Measurements from ENCODE around the gene FBXL14. TPM values are rescaled to one million over a fixed set of nuclear protein-coding genes. Genes with fewer than 3 reads are reported as not detected.

FBXL14 gene
- total RNA-seq, 1 experiment from 2014 or later: 19.4 TPM

GRCh38 chr12:1622406-1622805 lies 28.0 kb upstream of the FBXL14 start:
- H3K27me3 Mint-ChIP-seq (ENCODE audit: unreplicated experiment): peaks cover 60% of the 10 kb centered on the region
- intact Hi-C loops (cut with micrococcal nuclease; ENCODE audit: unreplicated experiment): no loop called here
- no peaks in the 10 kb centered on the region for H3K36me3 Mint-ChIP-seq (ENCODE audit: insufficient read depth, unreplicated experiment)
- no peaks in the 10 kb centered on the region for H3K9me3 Mint-ChIP-seq (ENCODE audit: low read depth, unreplicated experiment)
- TF ChIP-seq CTCF (IDR thresholded peaks at IDR 0.05; ENCODE audit: unreplicated experiment): no peak
- no peak overlapping the region for H3K4me3 Mint-ChIP-seq (ENCODE audit: low read depth, unreplicated experiment)
- CTCF ChIA-PET: no interaction called here
- no peaks in the 10 kb centered on the region for H3K4me1 Mint-ChIP-seq (ENCODE audit: low read depth, unreplicated experiment)
- no peak for DNase-seq
- no TSS peak for BruUV-seq (replicated peaks)
- no peak overlapping the region for H3K27ac Mint-ChIP-seq (ENCODE audit: unreplicated experiment)

- CTCF ChIA-PET: no interaction called here
- H3K4me1 Mint-ChIP-seq (ENCODE audit: low read depth, unreplicated experiment): no peaks in the 10 kb centered on the region
- intact Hi-C loops (cut with micrococcal nuclease; ENCODE audit: unreplicated experiment): no loop called here
- no peaks in the 10 kb centered on the region for H3K9me3 Mint-ChIP-seq (ENCODE audit: low read depth, unreplicated experiment)
- no peak overlapping the region for H3K4me3 Mint-ChIP-seq (ENCODE audit: low read depth, unreplicated experiment)
- no TSS peak for BruUV-seq (replicated peaks)
- no peak for TF ChIP-seq CTCF (IDR thresholded peaks at IDR 0.05; ENCODE audit: unreplicated experiment)
- DNase-seq: no peak
- H3K27me3 Mint-ChIP-seq (ENCODE audit: unreplicated experiment): peaks cover 71% of the 10 kb centered on the region
- no peaks in the 10 kb centered on the region for H3K36me3 Mint-ChIP-seq (ENCODE audit: insufficient read depth, unreplicated experiment)
- no peak overlapping the region for H3K27ac Mint-ChIP-seq (ENCODE audit: unreplicated experiment)
Observed at GRCh38 chr12:1620092-1620491, 25.7 kb upstream of the FBXL14 start.

- no peak for TF ChIP-seq CTCF (IDR thresholded peaks at IDR 0.05; ENCODE audit: unreplicated experiment)
- Mint-ChIP-seq H3K36me3 (ENCODE audit: insufficient read depth, unreplicated experiment) (no peaks in the 10 kb centered on the region), H3K27ac (ENCODE audit: unreplicated experiment) (no peak overlapping the region), H3K9me3 (ENCODE audit: low read depth, unreplicated experiment) (no peaks in the 10 kb centered on the region), H3K4me3 (ENCODE audit: low read depth, unreplicated experiment) (no peak overlapping the region), H3K4me1 (ENCODE audit: low read depth, unreplicated experiment) (no peaks in the 10 kb centered on the region), H3K27me3 (ENCODE audit: unreplicated experiment) (peaks cover 71% of the 10 kb centered on the region)
- intact Hi-C loops (cut with micrococcal nuclease; ENCODE audit: unreplicated experiment): no loop called here
- CTCF ChIA-PET: no interaction called here
- no peak for DNase-seq
- no TSS peak for BruUV-seq (replicated peaks)
Observed at GRCh38 chr12:1619587-1619986, 25.2 kb upstream of the FBXL14 start.

GRCh38 chr12:1619159-1619558 lies 24.8 kb upstream of the FBXL14 start:
- no peaks in the 10 kb centered on the region for H3K4me1 Mint-ChIP-seq (ENCODE audit: low read depth, unreplicated experiment)
- no peak for TF ChIP-seq CTCF (IDR thresholded peaks at IDR 0.05; ENCODE audit: unreplicated experiment)

More at GRCh38 chr12:1619159-1619558, 24.8 kb upstream of the FBXL14 start:
- CTCF ChIA-PET: no interaction called here
- Mint-ChIP-seq H3K27me3 (ENCODE audit: unreplicated experiment) (peaks cover 71% of the 10 kb centered on the region), H3K4me3 (ENCODE audit: low read depth, unreplicated experiment) (no peak overlapping the region), H3K9me3 (ENCODE audit: low read depth, unreplicated experiment) (no peaks in the 10 kb centered on the region), H3K36me3 (ENCODE audit: insufficient read depth, unreplicated experiment) (no peaks in the 10 kb centered on the region), H3K27ac (ENCODE audit: unreplicated experiment) (no peak overlapping the region)
- no TSS peak for BruUV-seq (replicated peaks)
- intact Hi-C loops (cut with micrococcal nuclease; ENCODE audit: unreplicated experiment): no loop called here
- DNase-seq: no peak
